ENCODE measurements around the gene UQCC2.

- TF ChIP-seq, protein P1, sequence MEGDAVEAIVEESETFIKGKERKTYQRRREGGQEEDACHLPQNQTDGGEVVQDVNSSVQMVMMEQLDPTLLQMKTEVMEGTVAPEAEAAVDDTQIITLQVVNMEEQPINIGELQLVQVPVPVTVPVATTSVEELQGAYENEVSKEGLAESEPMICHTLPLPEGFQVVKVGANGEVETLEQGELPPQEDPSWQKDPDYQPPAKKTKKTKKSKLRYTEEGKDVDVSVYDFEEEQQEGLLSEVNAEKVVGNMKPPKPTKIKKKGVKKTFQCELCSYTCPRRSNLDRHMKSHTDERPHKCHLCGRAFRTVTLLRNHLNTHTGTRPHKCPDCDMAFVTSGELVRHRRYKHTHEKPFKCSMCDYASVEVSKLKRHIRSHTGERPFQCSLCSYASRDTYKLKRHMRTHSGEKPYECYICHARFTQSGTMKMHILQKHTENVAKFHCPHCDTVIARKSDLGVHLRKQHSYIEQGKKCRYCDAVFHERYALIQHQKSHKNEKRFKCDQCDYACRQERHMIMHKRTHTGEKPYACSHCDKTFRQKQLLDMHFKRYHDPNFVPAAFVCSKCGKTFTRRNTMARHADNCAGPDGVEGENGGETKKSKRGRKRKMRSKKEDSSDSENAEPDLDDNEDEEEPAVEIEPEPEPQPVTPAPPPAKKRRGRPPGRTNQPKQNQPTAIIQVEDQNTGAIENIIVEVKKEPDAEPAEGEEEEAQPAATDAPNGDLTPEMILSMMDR (IDR thresholded peaks at IDR 0.05), result peak; percentile 79 to 90 (median 86)
- TF ChIP-seq POLR2A (IDR thresholded peaks at IDR 0.05), result no peak
Observed at GRCh38 chr6:33744001-33744848, 32.7 kb upstream of the UQCC2 start.
